Measurements from ENCODE around the gene STOM.

The STOM gene

GRCh38 chr9:121323449-121324151 is 46.5 kb downstream of the STOM start:
- TF ChIP-seq TAF1 (IDR thresholded peaks at IDR 0.05; ENCODE audit: borderline replicate concordance, insufficient read depth, low read length), result no peak
- no peak for TF ChIP-seq REST (IDR thresholded peaks at IDR 0.05; ENCODE audit: insufficient read depth in 1 of 2, low read depth in 2 of 2, low read length in 2 of 2)
- no peak for TF ChIP-seq SIN3A (IDR thresholded peaks at IDR 0.05; ENCODE audit: borderline replicate concordance, insufficient read depth, low read length)
- TF ChIP-seq POLR2AphosphoS5 (IDR thresholded peaks at IDR 0.05; ENCODE audit: low read depth, low read length), result no peak
- no peak for TF ChIP-seq FOXP2 (optimal IDR thresholded peaks at IDR 0.05; ENCODE audit: borderline replicate concordance, extremely low read depth, extremely low read length, insufficient read depth)

- TF ChIP-seq POLR2AphosphoS5 (IDR thresholded peaks at IDR 0.05; ENCODE audit: low read depth, low read length) (no peak), FOXP2 (optimal IDR thresholded peaks at IDR 0.05; ENCODE audit: borderline replicate concordance, extremely low read depth, extremely low read length, insufficient read depth) (no peak), TAF1 (IDR thresholded peaks at IDR 0.05; ENCODE audit: borderline replicate concordance, insufficient read depth, low read length) (no peak), REST (IDR thresholded peaks at IDR 0.05; ENCODE audit: insufficient read depth in 1 of 2, low read depth in 2 of 2, low read length in 2 of 2) (no peak), SIN3A (IDR thresholded peaks at IDR 0.05; ENCODE audit: borderline replicate concordance, insufficient read depth, low read length) (no peak)
Observed at GRCh38 chr9:121322737-121323448, 47.2 kb downstream of the STOM start.

- TF ChIP-seq TAF1 (IDR thresholded peaks at IDR 0.05; ENCODE audit: borderline replicate concordance, insufficient read depth, low read length), result no peak
- TF ChIP-seq POLR2AphosphoS5 (IDR thresholded peaks at IDR 0.05; ENCODE audit: low read depth, low read length), result no peak
- TF ChIP-seq SIN3A (IDR thresholded peaks at IDR 0.05; ENCODE audit: borderline replicate concordance, insufficient read depth, low read length), result no peak
- TF ChIP-seq FOXP2 (optimal IDR thresholded peaks at IDR 0.05; ENCODE audit: borderline replicate concordance, extremely low read depth, extremely low read length, insufficient read depth), result no peak
- TF ChIP-seq REST (IDR thresholded peaks at IDR 0.05; ENCODE audit: insufficient read depth in 1 of 2, low read depth in 2 of 2, low read length in 2 of 2), result no peak
Observed at GRCh38 chr9:121322037-121322736, 47.9 kb downstream of the STOM start.

- TF ChIP-seq FOXP2 (optimal IDR thresholded peaks at IDR 0.05; ENCODE audit: borderline replicate concordance, extremely low read depth, extremely low read length, insufficient read depth), result no peak
- TF ChIP-seq REST (IDR thresholded peaks at IDR 0.05; ENCODE audit: insufficient read depth in 1 of 2, low read depth in 2 of 2, low read length in 2 of 2), result no peak
- TF ChIP-seq SIN3A (IDR thresholded peaks at IDR 0.05; ENCODE audit: borderline replicate concordance, insufficient read depth, low read length), result no peak
- TF ChIP-seq POLR2AphosphoS5 (IDR thresholded peaks at IDR 0.05; ENCODE audit: low read depth, low read length), result no peak
Observed at GRCh38 chr9:121321016-121321503, 49.0 kb downstream of the STOM start.
